Endometrial microvascular endothelial cells (primary cell): Measurements from ENCODE around the gene TP53AIP1. TPM values are rescaled to one million over a fixed set of nuclear protein-coding genes. Genes with fewer than 3 reads are reported as not detected.
"Not testable (repeated sequence)": the region's sequence is repeated elsewhere in the genome, so short reads cannot be mapped to it uniquely, and the experiment has no call there.

Experiments used
- in situ Hi-C: cut with HindIII; loops from 2 replicates; pipeline ENCODE4 v1.10.0; 2017; ENCODE audit warnings: low sequenced_read_pairs, low pct_unique_long_range_greater_than_20kb; ENCODE audit errors: inconsistent ontology term
- total RNA-seq: library from RNA; depleted of rRNA; stranded (reverse); fragments of >200 nt; gene quantifications from one replicate; pipeline ENCODE4 v1.2.3, GENCODE V29; 2015; ENCODE audit errors: inconsistent ontology term

TP53AIP1 gene
- total RNA-seq, 1 donor from 2014 or later, result not detected

DNA sequence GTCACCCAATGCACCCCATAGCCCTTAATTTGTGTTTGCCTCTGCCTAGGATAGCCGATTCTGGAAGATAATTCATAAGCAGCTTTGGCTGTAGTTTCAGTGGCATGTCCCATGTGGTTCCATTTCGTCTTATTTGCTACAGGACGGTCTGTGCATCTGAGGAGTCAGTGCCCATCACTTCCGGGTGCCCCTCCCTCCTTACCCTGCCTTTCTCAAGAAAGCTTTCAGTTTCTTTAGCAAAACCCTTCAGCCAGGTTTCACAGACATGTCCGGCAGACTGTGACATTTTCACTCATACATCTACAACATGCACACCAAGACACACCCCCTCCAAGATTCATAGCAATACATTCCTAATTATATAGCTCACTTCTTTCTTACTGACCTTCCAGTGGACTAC is 14.3 kb downstream of the TP53AIP1 start:
- in situ Hi-C loops, result no loop called here

DNA sequence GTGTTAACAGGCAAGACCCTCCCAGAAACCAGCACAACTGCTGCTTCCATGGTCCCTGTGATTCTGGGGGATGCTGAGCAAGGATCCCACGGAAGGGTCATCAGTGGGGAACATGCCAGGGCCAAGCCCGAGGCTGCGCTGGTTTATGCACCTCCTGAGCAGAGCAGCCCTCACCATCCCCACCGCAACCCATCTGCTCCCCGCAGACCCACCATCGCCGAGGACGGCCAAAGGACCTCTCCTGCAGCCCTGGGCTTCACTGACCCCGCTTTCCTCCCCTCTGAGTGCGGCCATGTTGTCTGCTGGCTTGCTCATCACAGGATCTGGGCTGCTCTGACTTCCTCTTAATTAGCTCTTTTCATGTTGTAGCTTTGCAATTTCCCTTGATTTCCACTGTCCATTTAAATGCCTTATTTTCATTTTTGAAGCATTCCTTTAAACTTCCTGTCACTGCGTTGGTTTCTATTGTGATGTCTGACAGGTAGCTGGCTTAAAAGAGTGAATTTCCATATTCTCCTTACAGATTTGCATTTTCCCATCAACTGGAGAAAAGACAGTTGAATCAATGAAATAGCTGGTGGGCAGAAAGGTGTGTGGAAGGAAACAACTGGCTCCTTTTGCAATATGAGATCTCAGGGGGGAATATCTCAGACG is 14.9 kb downstream of the TP53AIP1 start:
- in situ Hi-C loops, result no loop called here

DNA sequence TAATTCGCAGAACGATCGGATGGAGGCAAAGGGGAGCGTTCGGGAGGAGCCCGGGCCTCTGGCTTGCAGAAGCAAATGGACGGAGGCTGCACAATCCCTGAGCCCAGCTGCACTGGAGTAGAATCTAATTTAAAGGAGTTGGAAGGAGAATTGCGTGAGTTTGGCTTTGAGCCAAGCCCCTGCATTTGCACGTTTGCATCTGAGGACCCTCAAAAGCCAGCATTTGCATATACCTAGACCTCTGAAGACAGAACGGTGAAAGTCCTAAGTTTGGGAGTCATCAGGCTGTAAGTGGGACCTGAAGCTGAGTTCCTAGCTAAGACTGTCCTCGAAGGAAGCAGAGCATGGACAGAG is 15.6 kb downstream of the TP53AIP1 start:
- in situ Hi-C loops, result no loop called here

DNA sequence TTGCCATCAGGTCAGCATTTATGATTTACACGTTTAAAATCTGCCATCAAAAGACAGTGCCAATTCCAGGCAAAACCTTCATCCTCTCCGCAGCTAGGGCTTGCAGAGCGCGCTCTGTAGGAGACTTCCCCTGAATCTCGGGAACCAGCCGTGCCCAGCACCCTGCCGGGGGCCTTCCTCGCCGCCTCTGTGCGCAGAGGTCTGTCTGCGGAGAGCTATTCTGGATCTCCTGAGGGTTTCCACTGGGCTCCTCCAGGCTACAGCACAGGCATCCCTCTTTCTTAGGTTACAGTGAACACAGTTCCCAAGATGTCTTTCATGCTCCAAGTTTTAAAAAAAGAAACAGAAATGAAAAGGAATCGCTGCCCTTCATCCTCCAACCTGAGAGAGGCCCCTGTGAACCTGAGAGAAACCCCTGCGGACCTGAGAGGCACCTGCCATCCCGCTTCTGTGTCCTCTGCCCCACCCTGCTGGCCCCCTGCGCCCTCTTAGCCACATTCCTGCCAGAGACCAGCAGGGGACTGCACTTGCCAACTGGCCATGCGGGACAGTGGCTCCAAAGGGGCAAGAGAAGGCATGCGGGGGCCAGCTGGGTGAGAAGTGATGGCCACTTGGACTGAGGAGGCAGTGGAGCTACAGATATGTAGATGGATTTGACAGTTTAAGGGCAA is 16.1 kb downstream of the TP53AIP1 start:
- in situ Hi-C loops, result no loop called here

DNA sequence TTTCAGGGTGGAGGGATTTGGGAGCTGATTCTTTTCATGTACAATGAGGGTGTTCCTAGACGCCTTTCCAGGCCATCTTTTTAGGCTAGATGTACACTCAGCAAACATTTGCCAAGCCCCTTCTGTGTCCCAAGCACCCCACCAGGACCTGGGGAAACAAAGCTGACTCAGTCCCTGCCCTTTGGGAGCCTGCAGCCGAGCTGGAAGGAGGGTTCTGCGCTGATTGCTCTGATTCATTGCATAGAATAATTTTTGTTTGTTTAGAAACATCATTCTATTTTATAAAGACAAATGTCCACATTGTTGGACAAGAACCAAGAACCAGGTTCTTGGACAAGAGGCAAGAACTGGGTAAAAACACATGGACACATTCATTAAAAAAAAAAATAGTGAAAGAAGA is 16.7 kb downstream of the TP53AIP1 start:
- in situ Hi-C loops, result no loop called here

DNA sequence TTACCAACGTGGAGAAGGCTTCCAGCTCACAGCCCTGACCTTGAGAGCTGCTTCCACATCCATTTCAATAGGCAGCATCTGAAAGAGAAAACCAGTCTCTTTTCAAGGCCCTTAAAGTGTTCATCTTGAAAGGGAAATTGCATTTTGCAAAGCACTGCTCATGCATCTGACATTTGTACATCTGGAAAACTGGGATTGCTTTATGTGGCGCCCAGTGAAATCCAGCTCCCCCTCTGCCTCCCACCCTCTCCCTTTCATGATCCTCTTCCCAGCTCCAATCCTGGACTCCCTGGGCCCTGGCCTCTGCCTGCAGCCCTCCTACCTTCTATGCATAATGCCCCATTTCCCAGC is 17.4 kb downstream of the TP53AIP1 start:
- in situ Hi-C loops, result no loop called here

DNA sequence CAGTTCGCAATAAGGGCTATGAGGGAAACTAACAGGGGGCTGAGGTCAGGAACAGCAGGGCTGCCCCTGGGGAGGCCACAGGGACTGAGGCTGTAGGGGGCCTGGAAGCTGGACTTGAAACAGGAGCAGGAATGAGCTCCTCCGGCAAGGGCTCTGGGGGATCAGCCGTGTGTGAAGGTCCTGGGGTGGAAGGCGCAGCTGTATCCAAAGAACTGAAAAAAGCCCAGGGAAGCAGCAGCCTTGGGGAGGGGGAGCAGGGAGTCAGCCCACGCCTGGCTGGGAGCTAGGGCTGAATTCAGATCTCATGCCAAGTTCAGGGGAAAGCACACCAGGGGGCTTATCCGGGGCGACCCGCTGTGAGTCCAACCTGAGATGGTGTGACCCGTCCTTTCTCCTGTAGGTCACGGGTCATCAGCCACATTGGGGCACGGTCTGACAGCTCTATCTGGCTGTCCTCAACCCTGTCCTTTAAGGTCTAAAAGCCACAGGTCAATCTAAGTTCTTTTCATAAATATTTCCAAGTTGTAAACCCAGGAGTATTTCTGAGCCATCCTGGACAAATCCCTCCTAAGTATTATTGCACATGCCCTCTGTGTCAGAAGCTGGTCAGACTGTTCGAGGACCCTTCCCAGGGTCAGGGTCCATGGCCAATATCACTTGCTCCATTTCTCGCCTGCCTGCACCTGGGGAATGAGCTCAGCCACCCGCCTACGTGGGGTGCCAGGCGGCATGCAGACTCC is 18.0 kb downstream of the TP53AIP1 start:
- in situ Hi-C loops, result no loop called here

DNA sequence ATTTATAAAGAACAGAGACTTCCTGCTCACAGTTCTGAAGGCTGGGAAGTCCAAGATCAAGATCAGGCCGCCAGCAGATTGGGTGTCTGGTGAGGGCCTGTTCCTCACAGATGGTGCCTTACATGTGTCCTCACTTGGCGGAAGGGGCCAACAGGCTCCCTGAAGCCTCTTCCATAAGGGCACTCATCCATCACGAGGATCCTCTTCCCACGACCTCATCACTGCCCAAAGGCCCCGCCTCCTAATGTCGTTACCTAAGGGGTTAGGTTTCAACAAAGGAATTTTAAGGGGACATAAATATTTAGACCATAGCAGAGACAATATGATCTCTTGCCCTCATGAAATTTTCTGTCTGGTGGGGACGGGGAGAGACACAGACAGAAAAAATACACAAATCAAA is 18.6 kb downstream of the TP53AIP1 start:
- in situ Hi-C loops, result no loop called here

DNA sequence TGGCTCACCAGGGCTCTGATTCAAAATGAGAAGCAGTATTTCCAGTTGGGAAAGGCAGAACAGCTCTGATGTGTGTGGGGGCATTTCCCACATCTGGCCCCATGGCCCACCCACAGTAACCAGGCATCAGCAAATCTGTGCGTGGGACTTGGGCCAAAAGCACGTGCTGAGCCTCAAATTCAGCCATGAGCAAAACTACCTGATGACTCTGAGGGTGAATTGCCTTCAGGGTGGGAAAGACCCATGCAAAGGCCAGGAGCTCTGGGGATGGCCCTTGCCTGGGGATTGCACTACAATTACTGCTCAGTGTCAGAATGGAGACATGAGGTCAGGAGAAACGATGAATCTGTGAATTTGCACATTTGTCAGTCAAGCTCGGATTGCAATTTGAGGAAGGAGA is 20.9 kb downstream of the TP53AIP1 start:
- in situ Hi-C loops, result no loop called here

DNA sequence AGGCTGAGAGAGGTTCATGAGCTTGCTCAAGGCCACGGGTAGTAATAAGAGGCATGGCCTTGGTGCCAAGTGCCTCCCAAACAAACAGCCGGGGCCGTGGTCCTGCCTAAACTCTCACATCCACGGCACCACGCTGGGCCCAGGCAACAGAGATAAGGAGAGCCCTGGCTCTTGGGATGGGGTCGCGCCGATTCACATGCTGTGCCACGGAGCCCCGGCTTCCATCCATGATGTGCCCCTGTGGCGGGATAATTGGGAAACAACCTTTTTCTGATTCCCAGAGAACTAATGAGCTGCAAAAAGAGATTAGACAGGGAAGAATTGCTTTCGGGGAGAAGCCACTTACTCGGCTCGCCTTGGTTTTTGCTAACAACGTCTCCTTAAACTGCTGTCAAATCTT is 22.0 kb downstream of the TP53AIP1 start:
- in situ Hi-C loops, result no loop called here

DNA sequence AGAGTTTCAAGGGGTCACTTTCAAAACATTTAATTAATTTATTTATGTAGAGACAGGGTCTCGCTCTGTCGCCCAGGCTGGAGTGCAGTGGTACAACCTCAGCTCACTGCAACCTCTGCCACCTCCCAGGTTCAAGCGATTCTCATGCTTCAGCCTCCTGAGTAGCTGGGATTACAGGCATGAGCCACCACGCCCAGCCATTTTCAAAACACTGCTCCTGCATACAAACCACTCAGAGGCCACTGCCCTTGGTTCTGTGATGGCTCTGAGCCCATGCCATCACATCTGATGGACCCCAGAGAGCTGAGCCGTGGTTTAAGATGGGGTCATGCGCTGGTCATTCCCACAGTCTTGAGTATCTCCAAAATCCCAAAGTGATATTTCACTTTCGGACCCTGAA is 23.0 kb downstream of the TP53AIP1 start:
- in situ Hi-C loops, result not testable (repeated sequence)

DNA sequence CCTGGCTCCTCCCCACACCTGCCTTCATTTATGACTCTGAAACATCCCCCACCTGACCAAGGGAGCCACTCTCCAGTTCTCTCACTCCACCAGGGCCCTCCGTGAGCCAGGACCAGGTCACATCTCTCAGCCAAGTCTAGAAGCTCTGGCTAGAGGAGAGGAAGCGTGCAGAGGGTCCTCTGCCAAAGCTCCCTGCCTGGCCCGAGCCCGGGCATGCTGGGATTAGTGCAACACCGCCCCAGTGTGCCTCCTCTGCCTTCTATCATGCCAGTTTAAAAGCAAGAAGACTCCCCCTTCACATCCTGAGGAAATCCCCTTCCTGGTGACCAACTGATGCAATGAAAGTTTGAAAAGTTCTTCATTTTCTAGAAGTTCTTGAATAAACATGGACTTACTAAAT is 23.5 kb downstream of the TP53AIP1 start:
- in situ Hi-C loops, result no loop called here

DNA sequence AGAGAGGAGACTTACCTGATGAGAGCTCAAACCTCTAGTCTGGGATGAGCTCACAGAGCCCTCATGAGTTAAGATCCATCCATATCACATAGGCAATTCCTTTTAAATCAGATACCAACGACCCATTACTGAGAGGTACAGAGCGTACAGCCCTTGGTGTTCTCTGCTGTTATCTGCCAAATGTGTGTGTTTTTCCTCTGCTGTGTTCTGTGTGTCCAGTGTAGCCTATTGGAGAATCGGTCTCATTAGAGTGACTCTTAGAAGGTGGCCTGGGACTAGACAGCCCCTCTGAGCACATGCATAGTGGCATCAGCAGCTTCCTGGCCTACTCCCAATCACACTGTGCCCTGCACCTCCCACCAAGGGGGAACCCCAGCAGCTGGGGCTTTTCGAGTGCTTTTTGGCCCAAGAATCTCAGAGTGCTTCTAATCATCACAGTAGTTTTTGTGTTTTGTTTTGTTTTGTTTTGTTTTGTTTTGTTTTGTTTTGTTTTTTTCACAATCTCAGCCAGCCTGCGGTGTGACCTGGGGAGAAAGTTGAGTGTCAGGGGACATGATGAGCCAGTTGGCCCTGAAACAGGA is 25.4 kb downstream of the TP53AIP1 start:
- in situ Hi-C loops, result no loop called here

DNA sequence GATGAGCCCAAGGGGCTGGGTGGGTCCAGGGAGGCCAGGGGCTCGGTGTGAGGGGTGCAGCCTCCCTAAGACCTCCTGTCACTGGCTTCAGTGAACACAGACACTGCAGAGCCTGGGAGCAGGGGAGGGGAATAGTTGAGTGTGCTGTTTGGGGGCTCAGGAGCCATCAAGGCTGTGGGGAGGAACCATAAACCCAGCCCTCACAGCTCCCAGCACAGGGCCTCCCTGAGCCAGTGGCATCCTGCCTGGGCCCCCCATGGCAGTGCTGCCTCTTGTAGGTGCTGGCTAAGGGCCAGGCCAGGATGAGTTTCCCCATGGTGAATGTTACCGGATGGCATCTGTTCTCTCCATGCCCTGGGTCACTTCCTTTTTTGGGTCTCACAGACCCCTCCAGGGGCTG is 26.0 kb downstream of the TP53AIP1 start:
- in situ Hi-C loops, result no loop called here

DNA sequence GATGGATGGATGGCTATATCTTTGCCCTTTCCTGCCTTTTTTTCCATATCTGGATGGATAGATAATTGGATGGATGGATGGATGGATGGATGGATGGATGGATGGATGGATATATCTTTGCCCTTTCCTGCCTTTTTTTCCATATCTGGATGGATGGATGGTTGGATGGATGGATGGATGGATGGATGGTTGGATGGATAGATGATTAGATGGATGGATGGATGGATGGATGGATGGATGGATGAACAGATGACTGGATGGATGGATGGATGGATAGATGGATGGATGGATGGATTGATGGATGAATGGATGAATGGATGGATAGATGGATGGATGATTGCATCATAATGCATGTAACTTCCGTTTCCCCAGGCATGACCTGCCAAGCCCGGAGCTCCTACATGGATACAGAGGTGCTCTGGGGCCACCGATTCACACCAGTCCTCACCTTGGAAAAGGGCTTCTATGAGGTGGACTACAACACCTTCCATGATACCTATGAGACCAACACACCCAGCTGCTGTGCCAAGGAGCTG is 26.6 kb downstream of the TP53AIP1 start:
- in situ Hi-C loops, result no loop called here

DNA sequence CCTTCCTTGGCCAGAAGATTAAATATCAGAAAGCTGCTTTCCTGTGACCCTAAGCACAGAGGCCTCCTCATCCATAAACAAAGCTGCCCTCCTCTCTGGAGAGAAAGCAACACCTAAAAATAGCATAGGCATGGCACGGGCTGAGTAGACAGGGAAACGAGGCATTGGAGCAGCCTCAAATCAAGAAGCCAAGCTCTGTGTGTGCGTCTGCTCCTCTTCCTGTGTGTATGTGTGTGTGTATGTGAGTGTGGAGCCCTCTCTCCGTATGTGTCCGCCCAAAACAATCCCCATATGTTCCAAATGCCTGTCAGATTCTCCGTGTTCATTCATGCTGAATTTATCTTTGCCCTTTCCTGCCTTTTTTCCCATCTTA is 27.5 kb downstream of the TP53AIP1 start:
- in situ Hi-C loops, result no loop called here

DNA sequence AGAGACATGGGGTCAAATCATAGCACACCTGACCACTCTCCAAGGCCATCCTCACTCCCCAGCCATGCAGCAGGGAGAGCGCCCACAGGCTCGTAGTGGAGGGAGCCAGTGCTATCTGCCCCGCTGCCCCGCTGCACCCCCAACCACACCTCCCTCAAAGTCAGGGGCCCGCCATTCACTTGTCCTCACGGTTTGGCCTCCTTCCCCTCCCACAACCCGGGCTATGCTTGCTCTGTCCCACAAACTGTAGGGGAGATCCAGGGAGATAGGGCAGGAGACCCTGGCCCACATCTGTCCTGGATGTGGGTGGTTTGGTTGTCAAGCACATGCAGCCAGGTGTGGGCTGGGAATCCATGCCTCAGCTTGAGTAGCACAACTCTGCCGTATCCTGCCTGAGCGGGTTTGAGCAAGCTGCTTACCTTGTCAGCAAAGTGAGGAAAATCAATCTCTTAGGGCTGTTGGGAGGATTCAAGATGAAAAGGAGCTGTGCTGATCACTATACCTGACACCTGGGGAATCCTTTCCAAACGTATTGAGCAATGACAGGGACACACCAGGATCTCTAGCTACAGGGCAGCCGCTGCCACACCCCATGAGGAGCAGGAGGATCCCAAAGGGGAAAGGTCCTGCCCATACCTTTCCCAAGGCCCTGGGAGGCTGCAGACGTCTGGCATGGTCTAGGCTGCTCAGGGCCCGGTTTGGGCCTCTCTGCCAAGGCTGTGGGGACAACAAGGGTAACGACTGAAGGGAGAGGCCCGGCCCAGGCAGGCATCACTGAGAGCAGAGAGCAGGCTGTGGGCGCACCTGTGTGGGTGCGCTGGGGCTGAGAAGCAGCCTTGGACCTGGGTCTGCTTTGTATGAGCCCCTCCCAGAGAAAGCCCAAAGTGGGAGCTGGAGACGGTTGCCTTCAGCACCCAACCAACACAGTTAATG is 28.2 kb downstream of the TP53AIP1 start:
- in situ Hi-C loops, result no loop called here

DNA sequence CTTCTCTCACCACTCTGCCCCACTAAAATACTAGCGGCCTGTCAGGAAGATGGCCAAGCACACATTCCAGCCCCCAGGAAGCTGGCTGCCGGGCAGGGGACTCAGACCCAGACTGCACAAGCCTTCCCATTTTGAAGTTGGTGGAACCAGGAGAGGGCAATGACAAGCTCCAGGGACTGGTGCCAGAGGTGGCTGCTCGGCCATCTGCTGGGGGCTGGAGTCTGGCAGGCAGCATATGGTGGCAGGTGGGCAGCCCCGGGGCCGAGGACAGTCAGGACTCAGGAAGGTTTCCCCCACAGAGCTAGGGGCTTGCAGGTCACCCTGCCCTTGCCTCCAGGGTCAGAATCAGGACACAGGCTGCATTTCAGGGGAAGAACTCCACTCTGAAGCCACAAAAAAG is 28.9 kb downstream of the TP53AIP1 start:
- in situ Hi-C loops, result no loop called here

DNA sequence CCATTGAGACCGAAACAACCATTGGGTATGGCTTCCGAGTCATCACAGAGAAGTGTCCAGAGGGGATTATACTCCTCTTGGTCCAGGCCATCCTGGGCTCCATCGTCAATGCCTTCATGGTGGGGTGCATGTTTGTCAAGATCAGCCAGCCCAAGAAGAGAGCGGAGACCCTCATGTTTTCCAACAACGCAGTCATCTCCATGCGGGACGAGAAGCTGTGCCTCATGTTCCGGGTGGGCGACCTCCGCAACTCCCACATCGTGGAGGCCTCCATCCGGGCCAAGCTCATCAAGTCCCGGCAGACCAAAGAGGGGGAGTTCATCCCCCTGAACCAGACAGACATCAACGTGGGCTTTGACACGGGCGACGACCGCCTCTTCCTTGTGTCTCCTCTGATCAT is 31.0 kb downstream of the TP53AIP1 start:
- in situ Hi-C loops, result no loop called here
